Measurements from ENCODE around the gene LINC01488.

- TF ChIP-seq CTCF (IDR thresholded peaks at IDR 0.05; ENCODE audit: low read depth, low read length, poor library complexity, severe bottlenecking) (no peak), EZH2phosphoT487 (IDR thresholded peaks at IDR 0.05; ENCODE audit: borderline replicate concordance, low read length) (no peak)
Measured at GRCh38 chr11:69521457-69521856, 40.0 kb downstream of the LINC01488 start.

All from DOHH2 (cell line).